Suprapubic skin (tissue), 4 donors: ENCODE data around the gene MORC2. TPM values are rescaled to one million over a fixed set of nuclear protein-coding genes. Genes with fewer than 3 reads are reported as not detected.

Source experiments
- DNase-seq, 2 donors: peaks; one replicate each; pipeline ENCODE4 v3.0.0-alpha.2; 2019; ENCODE audit warnings: low spot score in 2 of 2
- H3K27ac ChIP-seq: fragments of 200-600 bp; sonication (generic); one replicate; pipeline ENCODE4 v1.5.1; 2019
- H3K27me3 ChIP-seq: fragments of 200-600 bp; sonication (generic); one replicate; pipeline ENCODE4 v1.5.1; 2019
- H3K36me3 ChIP-seq: fragments of 200-600 bp; sonication (generic); one replicate; pipeline ENCODE4 v1.5.1; 2019
- H3K4me1 ChIP-seq: fragments of 200-600 bp; sonication (generic); one replicate; pipeline ENCODE4 v1.5.1; 2019
- H3K4me3 ChIP-seq: fragments of 200-600 bp; sonication (generic); one replicate; pipeline ENCODE4 v1.5.1; 2019; ENCODE audit warnings: mild to moderate bottlenecking
- H3K9me3 ChIP-seq: fragments of 200-600 bp; sonication (generic); one replicate; pipeline ENCODE4 v1.5.1; 2019
- EP300 ChIP-seq: sonication (generic); formaldehyde crosslinking; IDR thresholded peaks from one replicate; pipeline ENCODE4 v1.6.1; 2017; ENCODE audit warnings: antibody characterized with exemption
- POLR2A ChIP-seq, 2 donors: fragments of 450-650 bp; IDR thresholded peaks; one replicate each; pipeline ENCODE4 v1.6.1; 2017; ENCODE audit warnings: antibody characterized with exemption in 2 of 2, mild to moderate bottlenecking in 2 of 2, moderate library complexity in 2 of 2
- POLR2AphosphoS5 ChIP-seq, 3 donors: sonication (generic); formaldehyde crosslinking; IDR thresholded peaks; one replicate each; pipeline ENCODE4 v1.6.1; 2017; ENCODE audit warnings: antibody characterized with exemption in 3 of 3
- WGBS: methylation state at CpG from one replicate; pipeline ENCODE4 v1.1.5; 2018; 5-methylcytosine and 5-hydroxymethylcytosine counted together
- total RNA-seq, 4 donors: library from RNA; depleted of rRNA; stranded (reverse); fragments of >200 nt; gene quantifications; one replicate each; pipeline ENCODE4 v1.1.0, GENCODE V29; 2016
- TF ChIP-seq, protein P1 (sequence below), 2 donors: fragments of 200-600 bp in 1 of 2; fragments of 450-650 bp in 1 of 2; sonication (generic) in 1 of 2; IDR thresholded peaks; one replicate each; pipeline ENCODE4 v1.5.1; 2016 to 2019; ENCODE audit warnings: antibody characterized with exemption in 2 of 2, mild to moderate bottlenecking in 1 of 2, moderate library complexity in 1 of 2

Gene MORC2
- total RNA-seq, 4 donors from 2014 or later: 12.9 to 38.7 (median 21.3) TPM

- Histone ChIP-seq H3K36me3 (peaks cover 30% of the 10 kb centered on the region), H3K4me1 (peaks cover 19% of the 10 kb centered on the region), H3K9me3 (peaks cover 21% of the 10 kb centered on the region), H3K4me3 (peak within 1 kb of the TSS; percentile 79), H3K27ac (peak within 1 kb of the TSS; percentile 96), H3K27me3 (no peaks in the 10 kb centered on the region)
- 0% methylated on average over 8 of the region's 67 CpGs for WGBS
- DNase-seq: peak; percentile 99 to 100
- peak in 1 of 2 donors; percentile 59 for TF ChIP-seq POLR2A (IDR thresholded peaks at IDR 0.05)
- peak; percentile 64 to 94 (median 79) for TF ChIP-seq POLR2AphosphoS5 (IDR thresholded peaks at IDR 0.05)
- TF ChIP-seq, protein P1, sequence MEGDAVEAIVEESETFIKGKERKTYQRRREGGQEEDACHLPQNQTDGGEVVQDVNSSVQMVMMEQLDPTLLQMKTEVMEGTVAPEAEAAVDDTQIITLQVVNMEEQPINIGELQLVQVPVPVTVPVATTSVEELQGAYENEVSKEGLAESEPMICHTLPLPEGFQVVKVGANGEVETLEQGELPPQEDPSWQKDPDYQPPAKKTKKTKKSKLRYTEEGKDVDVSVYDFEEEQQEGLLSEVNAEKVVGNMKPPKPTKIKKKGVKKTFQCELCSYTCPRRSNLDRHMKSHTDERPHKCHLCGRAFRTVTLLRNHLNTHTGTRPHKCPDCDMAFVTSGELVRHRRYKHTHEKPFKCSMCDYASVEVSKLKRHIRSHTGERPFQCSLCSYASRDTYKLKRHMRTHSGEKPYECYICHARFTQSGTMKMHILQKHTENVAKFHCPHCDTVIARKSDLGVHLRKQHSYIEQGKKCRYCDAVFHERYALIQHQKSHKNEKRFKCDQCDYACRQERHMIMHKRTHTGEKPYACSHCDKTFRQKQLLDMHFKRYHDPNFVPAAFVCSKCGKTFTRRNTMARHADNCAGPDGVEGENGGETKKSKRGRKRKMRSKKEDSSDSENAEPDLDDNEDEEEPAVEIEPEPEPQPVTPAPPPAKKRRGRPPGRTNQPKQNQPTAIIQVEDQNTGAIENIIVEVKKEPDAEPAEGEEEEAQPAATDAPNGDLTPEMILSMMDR (IDR thresholded peaks at IDR 0.05): no peak
- no peak for TF ChIP-seq EP300
Measured at GRCh38 chr22:30968924-30969531, 454 bp upstream of the MORC2 start, which contains the start of gene TUG1. Gene TUG1 (plus strand): TSS chr22:30969265.

DNA sequence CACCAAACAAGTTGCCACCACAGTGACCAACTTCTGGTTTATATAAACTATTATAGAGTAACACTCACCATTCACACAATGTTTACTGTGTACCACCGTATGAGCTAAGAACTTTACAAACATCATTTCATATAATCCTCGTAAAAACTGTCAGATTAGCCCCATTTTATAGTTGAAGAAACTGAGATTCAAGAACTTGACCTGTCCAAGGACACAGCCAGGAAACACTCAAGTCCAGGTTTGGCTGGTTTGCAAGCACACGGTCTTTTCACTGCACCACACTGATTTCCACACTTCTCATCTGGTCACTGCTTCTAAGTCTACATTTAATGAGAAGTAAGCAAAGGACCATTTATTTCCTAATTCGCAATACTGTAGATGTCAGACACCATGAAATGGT, 3.7 kb downstream of the MORC2 start:
- TF ChIP-seq, protein P1 (IDR thresholded peaks at IDR 0.05): no peak
- TF ChIP-seq POLR2A (IDR thresholded peaks at IDR 0.05) (no peak), EP300 (no peak), POLR2AphosphoS5 (IDR thresholded peaks at IDR 0.05) (no peak)
- Histone ChIP-seq H3K27ac (no peak overlapping the region), H3K4me1 (peaks cover 11% of the 10 kb centered on the region), H3K27me3 (no peaks in the 10 kb centered on the region), H3K36me3 (no peaks in the 10 kb centered on the region), H3K9me3 (no peaks in the 10 kb centered on the region), H3K4me3 (no peak overlapping the region)
- 95% methylated on average over 4 of the region's 4 CpGs for WGBS
- DNase-seq: no peak

- Histone ChIP-seq H3K27me3 (no peaks in the 10 kb centered on the region), H3K4me3 (no peak overlapping the region), H3K4me1 (no peaks in the 10 kb centered on the region), H3K9me3 (no peaks in the 10 kb centered on the region), H3K36me3 (peaks cover 23% of the 10 kb centered on the region), H3K27ac (no peak overlapping the region)
- WGBS: 80% methylated on average over 4 of the region's 4 CpGs
- no peak for DNase-seq
- TF ChIP-seq POLR2A (IDR thresholded peaks at IDR 0.05): no peak
- TF ChIP-seq, protein P1 (IDR thresholded peaks at IDR 0.05): no peak
- no peak for TF ChIP-seq POLR2AphosphoS5 (IDR thresholded peaks at IDR 0.05)
Measured at GRCh38 chr22:30955153-30955552, 13.4 kb downstream of the MORC2 start.

DNA sequence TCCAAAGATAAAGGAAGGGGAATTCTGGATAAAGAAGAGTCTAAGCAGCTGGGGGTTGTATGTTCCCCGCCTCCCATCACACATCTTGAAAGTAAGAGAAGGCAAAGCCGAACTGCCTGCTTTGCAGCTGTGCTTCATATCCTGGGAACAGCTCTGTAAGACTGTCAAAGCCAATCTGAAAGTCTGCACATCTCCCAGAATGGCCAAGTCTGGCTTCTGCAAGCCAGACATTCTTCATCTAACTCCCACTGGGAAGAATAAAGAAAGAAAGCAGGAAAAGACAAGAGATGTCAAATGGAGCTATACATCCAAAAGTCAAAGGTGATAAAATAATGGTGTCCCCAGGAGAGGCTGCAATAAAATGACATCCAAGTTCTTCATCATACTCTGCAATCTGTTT, 15.4 kb downstream of the MORC2 start:
- DNase-seq: no peak
- no peaks in the 10 kb centered on the region for H3K9me3 ChIP-seq
- TF ChIP-seq POLR2AphosphoS5 (IDR thresholded peaks at IDR 0.05) (no peak), EP300 (no peak), POLR2A (IDR thresholded peaks at IDR 0.05) (no peak)
- TF ChIP-seq, protein P1 (IDR thresholded peaks at IDR 0.05): no peak
- 93% methylated on average over 2 of the region's 2 CpGs for WGBS
- no peak overlapping the region for H3K27ac ChIP-seq
- peaks cover 32% of the 10 kb centered on the region for H3K36me3 ChIP-seq
- peaks cover 17% of the 10 kb centered on the region for H3K4me1 ChIP-seq
- no peaks in the 10 kb centered on the region for H3K27me3 ChIP-seq
- no peak overlapping the region for H3K4me3 ChIP-seq

GRCh38 chr22:30949934-30950660, 18.5 kb downstream of the MORC2 start:
- Histone ChIP-seq H3K4me1 (peaks cover 39% of the 10 kb centered on the region), H3K4me3 (no peak overlapping the region), H3K27ac (no peak overlapping the region), H3K27me3 (no peaks in the 10 kb centered on the region), H3K9me3 (no peaks in the 10 kb centered on the region), H3K36me3 (peaks cover 37% of the 10 kb centered on the region)
- DNase-seq: no peak
- TF ChIP-seq POLR2A (IDR thresholded peaks at IDR 0.05) (no peak), POLR2AphosphoS5 (IDR thresholded peaks at IDR 0.05) (no peak), EP300 (no peak)
- TF ChIP-seq, protein P1 (IDR thresholded peaks at IDR 0.05): no peak
- WGBS: 62% methylated on average over 7 of the region's 7 CpGs
